SJCRH30 (cell line): ENCODE measurements around the gene RPS27L. TPM values are rescaled to one million over a fixed set of nuclear protein-coding genes. Genes with fewer than 3 reads are reported as not detected.

Source experiments
- DNase-seq, 2 experiments: peaks; one replicate each; pipeline ENCODE4 v3.0.0-alpha.2; 2015 to 2020
- H3K27ac ChIP-seq: fragments of 250-450 bp; sonication (Bioruptor Pico); 2 replicates; pipeline ENCODE4 v1.5.1; 2020; ENCODE audit warnings: mild to moderate bottlenecking, moderate library complexity
- H3K27me3 ChIP-seq: fragments of 250-450 bp; sonication (Bioruptor Pico); 2 replicates; pipeline ENCODE4 v1.5.1; 2020; ENCODE audit warnings: mild to moderate bottlenecking, moderate library complexity
- H3K36me3 ChIP-seq: fragments of 250-450 bp; sonication (Bioruptor Pico); 2 replicates; pipeline ENCODE4 v1.5.1; 2020; ENCODE audit warnings: mild to moderate bottlenecking, moderate library complexity
- H3K4me1 ChIP-seq: fragments of 250-450 bp; sonication (Bioruptor Pico); 2 replicates; pipeline ENCODE4 v1.5.1; 2020; ENCODE audit warnings: mild to moderate bottlenecking, moderate library complexity
- H3K4me3 ChIP-seq: fragments of 250-450 bp; sonication (Bioruptor Pico); 2 replicates; pipeline ENCODE4 v1.5.1; 2020; ENCODE audit warnings: mild to moderate bottlenecking, moderate library complexity
- H3K9me3 ChIP-seq: fragments of 250-450 bp; sonication (Bioruptor Pico); replicated peaks from 2 replicates; pipeline ENCODE4 v1.5.1; 2020; ENCODE audit warnings: mild to moderate bottlenecking, moderate library complexity
- total RNA-seq: library from RNA; depleted of rRNA; stranded (reverse); fragments of >200 nt; shearing (Covaris generic); gene quantifications from 2 replicates; pipeline ENCODE4 v1.2.3, GENCODE V29; 2014

Gene RPS27L
- total RNA-seq, 1 experiment from 2014 or later: 185 TPM

DNA sequence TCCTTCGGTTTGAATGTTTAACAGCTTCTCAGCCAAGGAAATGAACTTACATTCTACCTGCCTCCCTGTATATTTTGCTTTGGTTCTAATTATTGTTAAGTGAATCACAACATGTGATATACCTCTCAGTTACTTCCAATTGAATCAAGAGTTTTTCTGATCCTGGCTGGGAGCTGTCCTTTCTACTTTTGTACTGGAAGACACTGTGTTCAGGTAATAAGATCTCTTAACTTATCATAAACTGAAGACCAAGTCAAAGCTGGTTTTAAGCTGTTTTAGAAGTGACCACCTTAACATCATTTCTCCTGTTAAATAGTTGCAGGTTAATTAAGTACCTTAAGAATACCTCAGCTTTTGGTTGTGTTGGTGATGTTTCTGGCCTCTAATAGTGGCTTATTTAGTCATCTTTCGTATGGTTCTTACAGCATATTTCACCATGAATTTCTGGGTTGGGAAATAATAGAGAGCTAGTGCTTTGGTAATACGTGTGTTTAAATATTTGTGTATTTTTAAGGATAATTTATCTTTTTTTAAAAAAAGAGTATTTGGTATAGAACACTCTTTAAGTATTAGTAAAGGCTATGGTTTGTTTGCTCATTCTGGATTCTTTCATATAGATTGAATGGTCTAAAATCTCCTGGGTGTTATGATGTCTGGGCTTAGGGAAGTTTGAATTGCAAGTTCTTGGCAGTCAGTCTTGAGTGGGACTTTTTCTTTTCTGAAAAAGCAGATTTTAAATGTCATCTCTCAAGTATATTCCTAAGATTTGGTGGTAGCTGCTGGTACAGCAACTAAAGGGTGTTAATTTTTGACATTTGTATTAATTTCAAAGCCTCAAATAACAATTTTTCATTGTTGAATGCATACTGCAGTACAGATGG is 33.7 kb upstream of the RPS27L start:
- no peak overlapping the region for H3K27ac ChIP-seq
- peaks cover 12% of the 10 kb centered on the region for H3K4me1 ChIP-seq
- H3K27me3 ChIP-seq: no peaks in the 10 kb centered on the region
- DNase-seq: no peak
- H3K9me3 ChIP-seq: no peaks in the 10 kb centered on the region
- no peaks in the 10 kb centered on the region for H3K36me3 ChIP-seq
- peak overlapping the region; percentile 59 for H3K4me3 ChIP-seq

- H3K27ac ChIP-seq: peak overlapping the region; percentile 25; the same call in 1 of the 2 replicates
- no peaks in the 10 kb centered on the region for H3K36me3 ChIP-seq
- H3K4me3 ChIP-seq: peak overlapping the region; percentile 59
- no peaks in the 10 kb centered on the region for H3K9me3 ChIP-seq
- no peaks in the 10 kb centered on the region for H3K27me3 ChIP-seq
- H3K4me1 ChIP-seq: peaks cover 19% of the 10 kb centered on the region
- DNase-seq: peak in 1 of 2 experiments; percentile 30
These were observed 32.9 kb upstream of the RPS27L start for GRCh38 chr15:63189941-63190768.

- Histone ChIP-seq H3K36me3 (no peaks in the 10 kb centered on the region), H3K4me1 (peaks cover 29% of the 10 kb centered on the region), H3K27me3 (no peaks in the 10 kb centered on the region), H3K27ac (peak within 1 kb of the TSS; percentile 65), H3K4me3 (peak within 1 kb of the TSS; percentile 59), H3K9me3 (no peaks in the 10 kb centered on the region)
- peak; percentile 98 to 99 for DNase-seq
These were observed 31.9 kb upstream of the RPS27L start, which contains the start of gene RAB8B for GRCh38 chr15:63188926-63189871. Gene RAB8B (plus strand): TSS chr15:63189606. CDS start chr15:63189625, 19 bp downstream.

- Histone ChIP-seq H3K9me3 (no peaks in the 10 kb centered on the region), H3K36me3 (no peaks in the 10 kb centered on the region), H3K27me3 (no peaks in the 10 kb centered on the region), H3K4me3 (peak overlapping the region; percentile 59), H3K27ac (peak overlapping the region; percentile 65), H3K4me1 (peaks cover 36% of the 10 kb centered on the region)
- no peak for DNase-seq
These were observed 31.1 kb upstream of the RPS27L start for GRCh38 chr15:63188247-63188925.

DNA sequence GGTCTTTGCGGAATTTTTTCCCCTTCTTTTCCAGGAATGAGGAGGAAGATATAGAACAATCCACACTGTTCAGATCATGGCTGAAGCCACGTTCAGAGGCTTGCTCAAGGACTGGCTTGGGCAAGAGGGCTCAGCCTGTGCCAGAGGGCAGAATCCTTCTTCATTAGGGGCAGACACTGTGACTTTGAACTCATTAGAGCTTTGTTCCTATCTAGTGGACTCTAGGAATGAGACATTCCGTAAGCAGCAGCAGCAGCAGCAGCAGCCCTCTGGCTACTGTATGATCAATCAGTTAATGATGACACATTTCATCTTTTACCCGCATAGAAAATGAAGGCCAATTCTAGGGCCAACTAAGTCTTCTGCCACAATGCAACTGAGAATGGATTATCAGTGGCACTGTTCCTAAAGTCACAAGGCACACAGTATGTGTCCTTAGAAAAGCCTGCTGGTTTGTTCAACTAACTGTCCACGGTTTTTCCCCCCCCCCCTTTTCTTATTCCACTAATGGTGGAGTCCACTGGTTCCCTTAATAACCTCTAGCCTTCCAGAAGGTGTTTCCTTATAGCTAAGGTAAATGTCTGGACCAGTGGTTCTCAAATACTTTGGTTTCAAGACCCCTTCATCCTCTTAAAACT is 30.4 kb upstream of the RPS27L start:
- Histone ChIP-seq H3K36me3 (no peaks in the 10 kb centered on the region), H3K4me3 (no peak overlapping the region), H3K27me3 (no peaks in the 10 kb centered on the region), H3K27ac (no peak overlapping the region), H3K4me1 (peaks cover 42% of the 10 kb centered on the region), H3K9me3 (no peaks in the 10 kb centered on the region)
- DNase-seq: no peak

- no peaks in the 10 kb centered on the region for H3K9me3 ChIP-seq
- peak in 1 of 2 experiments; percentile 40 for DNase-seq
- H3K27ac ChIP-seq: peak overlapping the region; percentile 83
- H3K27me3 ChIP-seq: no peaks in the 10 kb centered on the region
- H3K4me1 ChIP-seq: peaks cover 45% of the 10 kb centered on the region
- no peaks in the 10 kb centered on the region for H3K36me3 ChIP-seq
- H3K4me3 ChIP-seq: no peak overlapping the region
These were observed 28.8 kb upstream of the RPS27L start for GRCh38 chr15:63186065-63186464.

DNA sequence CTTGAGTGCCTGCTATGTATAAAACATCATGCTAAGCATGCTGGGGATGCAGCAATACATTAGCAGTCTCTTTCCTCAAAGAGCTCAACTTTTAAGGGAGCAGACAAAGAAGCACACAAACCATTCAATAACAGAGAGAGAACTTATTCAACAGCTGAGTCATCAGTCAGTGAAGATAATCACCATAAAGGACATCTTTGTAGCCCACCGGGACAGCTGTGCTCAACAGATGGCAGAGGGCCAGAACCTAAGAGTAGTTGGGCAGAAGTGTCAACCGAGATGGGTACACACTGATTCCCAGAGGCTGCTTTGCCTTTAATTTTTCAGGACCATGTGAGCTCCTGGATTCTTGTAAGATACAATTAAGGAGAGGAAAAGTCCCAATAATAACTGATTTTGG is 27.9 kb upstream of the RPS27L start:
- peak; percentile 94 to 99 for DNase-seq
- peak overlapping the region; percentile 83 for H3K27ac ChIP-seq

GRCh38 chr15:63181648-63182047 is 24.4 kb upstream of the RPS27L start:
- DNase-seq: no peak
- H3K4me1 ChIP-seq: peaks cover 44% of the 10 kb centered on the region
- H3K27ac ChIP-seq: no peak overlapping the region
- H3K36me3 ChIP-seq: no peaks in the 10 kb centered on the region
- no peak overlapping the region for H3K4me3 ChIP-seq
- H3K9me3 ChIP-seq: no peaks in the 10 kb centered on the region
- no peaks in the 10 kb centered on the region for H3K27me3 ChIP-seq

More for the DNA sequence above, 27.9 kb upstream of the RPS27L start:
- no peaks in the 10 kb centered on the region for H3K36me3 ChIP-seq
- peaks cover 42% of the 10 kb centered on the region for H3K4me1 ChIP-seq
- no peaks in the 10 kb centered on the region for H3K9me3 ChIP-seq
- no peaks in the 10 kb centered on the region for H3K27me3 ChIP-seq
- no peak overlapping the region for H3K4me3 ChIP-seq

- no peak overlapping the region for H3K4me3 ChIP-seq
These were observed 23.5 kb upstream of the RPS27L start for GRCh38 chr15:63180746-63181145.

GRCh38 chr15:63178034-63178433 is 20.8 kb upstream of the RPS27L start:
- DNase-seq: peak in 1 of 2 experiments; percentile 20
- H3K27ac ChIP-seq: no peak overlapping the region
- peaks cover 15% of the 10 kb centered on the region for H3K4me1 ChIP-seq
- H3K27me3 ChIP-seq: no peaks in the 10 kb centered on the region
- H3K36me3 ChIP-seq: no peaks in the 10 kb centered on the region
- no peaks in the 10 kb centered on the region for H3K9me3 ChIP-seq
- H3K4me3 ChIP-seq: no peak overlapping the region

More at GRCh38 chr15:63180746-63181145, 23.5 kb upstream of the RPS27L start:
- Histone ChIP-seq H3K27ac (no peak overlapping the region), H3K27me3 (no peaks in the 10 kb centered on the region), H3K4me1 (peaks cover 37% of the 10 kb centered on the region), H3K36me3 (no peaks in the 10 kb centered on the region), H3K9me3 (no peaks in the 10 kb centered on the region)
- DNase-seq: no peak

GRCh38 chr15:63176302-63176701 is 19.0 kb upstream of the RPS27L start:
- Histone ChIP-seq H3K4me1 (peaks cover 10% of the 10 kb centered on the region; the same call in 1 of the 2 replicates), H3K27me3 (no peaks in the 10 kb centered on the region), H3K27ac (no peak overlapping the region), H3K4me3 (no peak overlapping the region), H3K36me3 (no peaks in the 10 kb centered on the region), H3K9me3 (no peaks in the 10 kb centered on the region)
- DNase-seq: no peak

DNA sequence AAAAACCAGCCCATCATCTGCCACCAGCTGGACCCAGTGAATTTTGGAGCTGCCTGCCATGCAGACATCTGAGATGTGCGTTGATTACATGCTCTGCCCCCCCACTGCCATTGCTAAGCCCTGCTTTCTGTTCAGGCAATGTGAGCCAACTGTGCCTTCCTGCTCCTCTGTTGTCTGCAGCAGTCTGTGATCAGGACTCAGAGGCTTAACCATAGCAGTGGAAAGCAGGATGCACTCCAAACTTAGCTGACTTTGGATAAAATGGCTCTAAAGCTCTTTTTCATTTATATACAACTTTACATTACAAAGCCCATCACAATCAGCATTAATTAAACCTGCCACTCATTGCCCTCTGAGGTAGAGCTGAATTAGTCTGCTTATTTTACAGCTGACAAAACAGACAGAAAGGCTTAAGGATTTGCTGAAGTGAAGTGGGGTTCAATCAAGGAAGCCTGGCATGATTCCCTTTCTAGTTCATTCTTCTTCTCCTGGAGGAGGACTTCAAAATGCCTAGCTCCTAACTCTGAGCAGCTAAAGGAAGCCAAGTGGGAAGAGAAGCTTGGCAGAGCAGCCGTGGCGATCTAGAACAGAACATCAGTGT is 15.7 kb upstream of the RPS27L start:
- H3K4me3 ChIP-seq: no peak overlapping the region
- peak; percentile 54 to 72 for DNase-seq

DNA sequence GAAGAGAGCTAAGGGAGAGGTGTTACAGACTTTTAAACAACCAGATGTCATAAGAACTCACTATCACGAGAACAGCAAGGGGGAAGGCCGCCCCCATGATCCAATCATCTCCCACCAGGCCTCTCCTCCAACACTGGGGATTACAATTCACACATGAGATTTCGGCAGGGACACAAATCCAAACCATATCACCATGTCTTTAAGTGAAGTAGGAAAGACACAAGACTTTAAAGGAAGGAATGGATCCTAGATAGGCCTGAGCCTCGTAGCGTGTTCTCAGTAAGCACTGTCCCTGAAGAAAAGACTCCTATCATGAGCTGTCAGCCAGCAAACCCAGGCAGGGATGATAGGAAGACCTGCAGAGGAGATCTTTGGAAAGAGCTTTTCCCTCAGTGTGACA is 15.1 kb upstream of the RPS27L start:
- H3K4me1 ChIP-seq: peaks cover 8% of the 10 kb centered on the region; the same call in 1 of the 2 replicates
- DNase-seq: no peak
- no peaks in the 10 kb centered on the region for H3K27me3 ChIP-seq
- no peaks in the 10 kb centered on the region for H3K9me3 ChIP-seq
- H3K27ac ChIP-seq: no peak overlapping the region
- no peaks in the 10 kb centered on the region for H3K36me3 ChIP-seq
- no peak overlapping the region for H3K4me3 ChIP-seq

More for the DNA sequence above, 15.7 kb upstream of the RPS27L start:
- no peak overlapping the region for H3K27ac ChIP-seq
- no peaks in the 10 kb centered on the region for H3K27me3 ChIP-seq
- H3K9me3 ChIP-seq: no peaks in the 10 kb centered on the region
- no peaks in the 10 kb centered on the region for H3K36me3 ChIP-seq
- H3K4me1 ChIP-seq: peaks cover 10% of the 10 kb centered on the region; the same call in 1 of the 2 replicates
